Left renal cortex interstitium (tissue), 4 donors: ENCODE data around the gene CTPS1. TPM values are rescaled to one million over a fixed set of nuclear protein-coding genes. Genes with fewer than 3 reads are reported as not detected.

Experiments
- DNase-seq, 4 donors: peaks; one replicate each; pipeline ENCODE4 v3.0.0-alpha.2; 2013; ENCODE audit warnings: low read depth in 4 of 4, low spot score in 2 of 4, missing footprints in 1 of 4
- polyA plus RNA-seq, 4 donors: library from polyadenylated mRNA; unstranded; fragments of 120-200 nt; gene quantifications; one replicate each; pipeline ENCODE4 v1.2.1, GENCODE V29; 2013; ENCODE audit not compliant: insufficient read length in 4 of 4

CTPS1 gene
- polyA plus RNA-seq, 4 donors, result 24.9 to 29.4 (median 28.3) TPM

DNA sequence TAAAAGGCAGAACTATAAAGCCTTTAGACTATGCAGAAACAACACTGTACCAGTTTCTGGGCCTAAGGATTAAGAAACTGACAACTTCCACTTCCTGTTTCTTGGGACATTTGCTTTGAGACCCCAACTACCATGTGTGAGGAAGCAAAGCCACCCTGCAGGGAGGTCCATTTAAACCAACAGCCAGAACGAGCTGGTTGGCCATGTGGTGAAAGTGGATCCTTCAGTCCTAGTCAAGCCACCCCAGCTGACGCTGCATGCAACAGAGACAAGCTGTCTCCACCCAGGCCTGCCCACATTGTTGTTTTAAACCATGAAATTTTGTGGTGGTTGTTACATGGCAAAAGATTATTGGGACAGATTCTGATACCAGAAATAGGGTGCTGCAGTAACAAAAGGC lies 73.8 kb downstream of the CTPS1 start:
- DNase-seq, result no peak

DNA sequence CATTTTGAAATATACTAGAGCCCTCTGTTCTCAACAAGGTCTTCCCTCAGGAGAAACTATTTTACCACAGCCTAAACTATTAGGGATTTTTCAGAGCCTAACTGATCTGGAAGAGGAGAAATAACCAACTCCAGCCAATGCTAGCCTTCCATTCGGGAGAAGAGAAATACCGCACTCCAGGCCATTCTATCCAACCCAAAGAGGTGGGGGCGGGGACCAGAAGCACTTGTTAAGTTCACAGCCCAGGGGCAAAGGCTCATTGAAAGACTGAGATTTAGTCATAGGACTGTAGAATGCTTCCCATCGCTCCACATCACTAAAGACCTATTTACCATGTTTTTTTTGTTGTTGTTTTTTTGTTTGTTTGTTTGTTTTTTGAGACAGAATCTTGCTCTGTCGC lies 77.4 kb downstream of the CTPS1 start:
- no peak for DNase-seq

Other genes with a start within 250 kb of the CTPS1 start
- gene KCNQ4, start 195.9 kb upstream of the CTPS1 start, polyA plus RNA-seq, result 1 to 10 TPM; 1.2 to 3.1 (median 2.0) TPM
- 1 to 10 TPM; 3.4 to 7.7 (median 5.6) TPM for gene CITED4, start 117.3 kb upstream of the CTPS1 start, polyA plus RNA-seq
- gene SLFNL1, start 42.0 kb downstream of the CTPS1 start, polyA plus RNA-seq, result 1 to 10 TPM in 1 of 4 donors, under 1 TPM in 3; 0.24 to 1.2 (median 0.54) TPM